Measurements from ENCODE around the gene CFAP92. TPM values are rescaled to one million over a fixed set of nuclear protein-coding genes. Genes with fewer than 3 reads are reported as not detected.

The CFAP92 gene
- total and polyA plus RNA-seq, 4 experiments from 2014 or later = 0.38 to 0.47 TPM; not detected in 2

DNA sequence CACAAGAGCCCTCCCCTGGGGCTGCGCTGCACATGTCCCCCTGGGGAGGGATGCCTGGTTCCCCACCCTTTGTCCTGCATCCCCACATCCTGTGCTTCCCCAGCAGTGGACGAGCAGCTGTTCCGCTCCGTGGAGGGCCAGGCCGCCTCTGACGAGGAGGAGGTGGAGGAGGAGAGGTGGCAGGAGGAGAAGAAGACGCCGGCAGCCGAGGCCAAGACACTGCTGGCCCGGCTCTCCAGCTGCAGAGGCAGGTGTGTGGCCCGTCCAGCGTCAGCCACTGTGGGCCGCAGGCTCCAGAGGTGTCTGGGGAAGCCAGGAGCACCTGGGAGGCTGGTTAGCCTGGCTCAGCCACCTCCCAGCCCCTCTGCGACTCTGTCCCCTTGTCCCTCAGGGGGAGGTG is 38.8 kb upstream of the CFAP92 start:
- CTCF ChIA-PET (ENCODE audit: partially characterized antibody) = interaction anchor here (3.6 to 3.7 kb wide), 2 partner anchors 16 to 20 kb away, joined by 23 to 25 read pairs; no protein-coding TSS in a partner anchor
- H3K27me3 Mint-ChIP-seq = peaks cover 0 to 1% of the 10 kb centered on the region in 2 donors

DNA sequence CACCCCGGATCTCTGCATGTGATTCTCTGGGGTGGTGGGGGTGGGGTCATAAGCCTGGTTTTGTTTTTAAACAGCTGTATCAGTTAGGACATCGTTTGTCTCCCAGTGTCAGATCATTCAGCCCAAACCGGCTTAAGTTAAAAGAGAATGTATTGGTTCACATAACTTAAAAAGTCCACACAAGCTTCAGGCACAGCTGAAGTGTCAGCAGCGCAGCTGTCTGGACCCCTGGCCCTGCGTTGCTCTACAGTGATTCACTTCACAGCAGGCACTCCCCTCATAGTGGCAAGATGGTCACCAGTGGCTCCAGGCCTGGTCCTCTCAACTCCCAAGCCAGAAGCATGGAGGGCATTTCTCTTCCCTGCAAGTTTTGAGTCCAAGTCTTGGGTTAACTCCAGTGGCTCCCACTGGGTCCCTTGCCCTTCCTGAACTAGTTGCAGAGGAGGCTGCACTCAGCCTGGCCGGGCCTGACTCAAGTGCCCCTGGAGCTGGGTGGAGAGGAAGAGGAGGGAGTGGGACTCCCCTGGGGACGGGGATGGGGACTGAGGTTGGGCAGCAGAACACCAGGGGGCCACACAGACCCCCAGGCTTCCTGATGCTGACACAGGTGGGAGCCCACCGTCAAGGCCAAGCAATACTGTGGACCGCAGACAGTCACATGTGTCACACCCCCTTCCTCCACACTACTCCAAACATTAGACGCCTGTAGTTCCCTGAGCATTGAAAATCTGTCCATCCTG is 37.8 kb upstream of the CFAP92 start:
- ChIA-PET CTCF (ENCODE audit: partially characterized antibody) (interaction anchor here (3.6 to 3.7 kb wide), 2 partner anchors 15 to 21 kb away, joined by 23 to 25 read pairs; no protein-coding TSS in a partner anchor), POLR2A (ENCODE audit: partially characterized antibody) (no interaction called here)
- Mint-ChIP-seq H3K36me3 (no peaks in the 10 kb centered on the region), H3K27me3 (no peaks in the 10 kb centered on the region), H3K27ac (peak overlapping the region in 1 of 7 donors; percentile 18), H3K4me3 (no peak overlapping the region), H3K4me1 (peaks cover 5 to 21% (median 13%) of the 10 kb centered on the region in 4 donors), H3K9me3 (peaks cover 0 to 2% (median 0%) of the 10 kb centered on the region in 8 donors)
- DNase-seq = no peak
- Histone ChIP-seq H3K4me3 (ENCODE audit: low read length in 2 of 2) (no peak overlapping the region), H3K36me3 (ENCODE audit: insufficient read depth, low read length) (no peaks in the 10 kb centered on the region), H3K27ac (ENCODE audit: low read depth, low read length) (no peak overlapping the region), H3K9me3 (ENCODE audit: control insufficient read depth in 1 of 2, low read length in 2 of 2) (no peaks in the 10 kb centered on the region), H3K27me3 (ENCODE audit: insufficient read depth, low read length) (no peaks in the 10 kb centered on the region), H3K4me1 (ENCODE audit: insufficient read depth, low read length) (peaks cover 17% of the 10 kb centered on the region)
- intact Hi-C loops (cut with micrococcal nuclease) = no loop called here

More for the DNA sequence above, 38.8 kb upstream of the CFAP92 start:
- no peaks in the 10 kb centered on the region for H3K36me3 Mint-ChIP-seq
- no peak overlapping the region for H3K27ac Mint-ChIP-seq
- Histone ChIP-seq H3K27ac (ENCODE audit: low read depth, low read length) (no peak overlapping the region), H3K27me3 (ENCODE audit: insufficient read depth, low read length) (no peaks in the 10 kb centered on the region), H3K36me3 (ENCODE audit: insufficient read depth, low read length) (no peaks in the 10 kb centered on the region), H3K9me3 (ENCODE audit: control insufficient read depth in 1 of 2, low read length in 2 of 2) (no peaks in the 10 kb centered on the region), H3K4me3 (ENCODE audit: low read length in 2 of 2) (no peak overlapping the region), H3K4me1 (ENCODE audit: insufficient read depth, low read length) (peaks cover 9% of the 10 kb centered on the region)
- H3K4me3 Mint-ChIP-seq = no peak overlapping the region
- peaks cover 3 to 16% (median 9%) of the 10 kb centered on the region in 4 donors for H3K4me1 Mint-ChIP-seq
- POLR2A ChIA-PET (ENCODE audit: partially characterized antibody) = no interaction called here
- peaks cover 0 to 2% (median 0%) of the 10 kb centered on the region in 8 donors for H3K9me3 Mint-ChIP-seq
- no peak for DNase-seq
- intact Hi-C loops (cut with micrococcal nuclease) = no loop called here

DNA sequence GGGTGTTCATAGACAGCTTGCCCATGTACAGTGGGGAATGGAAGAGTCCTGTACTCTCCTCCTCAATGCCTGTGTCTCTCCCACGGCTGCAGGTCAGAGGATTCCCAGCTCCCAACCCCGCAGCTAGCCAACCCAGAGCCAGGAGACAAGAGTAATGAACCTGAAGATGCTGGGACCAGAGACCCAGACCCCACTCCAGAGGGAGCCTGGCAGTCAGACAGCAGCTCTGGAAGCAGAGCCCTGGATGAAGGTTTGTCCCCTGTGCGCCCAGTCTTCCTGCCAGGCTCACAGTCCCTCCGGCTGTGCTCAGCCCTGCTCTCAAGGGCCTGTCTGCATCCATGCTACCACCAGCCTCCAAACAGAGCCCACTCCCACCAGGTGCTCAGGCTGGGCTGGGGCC is 36.7 kb upstream of the CFAP92 start:
- H3K4me1 Mint-ChIP-seq = peaks cover 7 to 20% (median 17%) of the 10 kb centered on the region in 4 donors
- peaks cover 0 to 2% (median 0%) of the 10 kb centered on the region in 8 donors for H3K9me3 Mint-ChIP-seq
- H3K4me1 ChIP-seq (ENCODE audit: insufficient read depth, low read length) = peaks cover 18% of the 10 kb centered on the region
- H3K4me3 ChIP-seq (ENCODE audit: low read length in 2 of 2) = no peak overlapping the region
- ChIA-PET POLR2A (ENCODE audit: partially characterized antibody) (interaction anchor here (2.0 kb wide), 1 partner anchor 14 kb away, joined by 8 read pairs; no protein-coding TSS in a partner anchor), CTCF (ENCODE audit: partially characterized antibody) (interaction anchor here (1.1 to 3.7 kb wide), 5 partner anchors 14 to 215 kb away, joined by 3 to 25 read pairs (median 6); no protein-coding TSS in a partner anchor)
- intact Hi-C loops (cut with micrococcal nuclease) = no loop called here
- H3K9me3 ChIP-seq (ENCODE audit: control insufficient read depth in 1 of 2, low read length in 2 of 2) = no peaks in the 10 kb centered on the region
- H3K36me3 Mint-ChIP-seq = no peaks in the 10 kb centered on the region
- no peak overlapping the region for H3K4me3 Mint-ChIP-seq
- no peak overlapping the region for H3K27ac Mint-ChIP-seq
- no peak overlapping the region for H3K27ac ChIP-seq (ENCODE audit: low read depth, low read length)
- H3K27me3 ChIP-seq (ENCODE audit: insufficient read depth, low read length) = no peaks in the 10 kb centered on the region
- DNase-seq = no peak
- H3K36me3 ChIP-seq (ENCODE audit: insufficient read depth, low read length) = no peaks in the 10 kb centered on the region
- no peaks in the 10 kb centered on the region for H3K27me3 Mint-ChIP-seq

DNA sequence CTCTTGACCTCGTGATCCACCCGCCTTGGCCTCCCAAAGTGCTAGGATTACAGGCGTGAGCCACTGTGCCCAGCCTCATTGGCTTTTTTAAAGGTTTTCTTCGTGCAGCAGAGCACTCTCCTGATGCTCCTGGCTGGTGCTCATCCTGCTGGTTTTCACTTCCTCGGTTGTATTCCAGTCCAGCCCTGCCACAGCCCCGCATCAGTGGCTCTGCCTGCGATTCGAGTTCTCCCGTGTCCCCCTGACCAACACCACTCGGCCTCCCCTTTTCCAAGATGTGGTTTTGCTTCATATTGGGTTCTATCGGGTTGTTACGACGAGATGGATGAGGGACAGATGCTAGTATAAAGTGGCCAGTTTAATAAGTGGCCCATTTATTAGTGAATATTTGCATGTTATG is 35.0 kb upstream of the CFAP92 start:
- Histone ChIP-seq H3K9me3 (ENCODE audit: control insufficient read depth in 1 of 2, low read length in 2 of 2) (no peaks in the 10 kb centered on the region), H3K27me3 (ENCODE audit: insufficient read depth, low read length) (no peaks in the 10 kb centered on the region), H3K36me3 (ENCODE audit: insufficient read depth, low read length) (no peaks in the 10 kb centered on the region), H3K27ac (ENCODE audit: low read depth, low read length) (no peak overlapping the region), H3K4me1 (ENCODE audit: insufficient read depth, low read length) (peaks cover 16% of the 10 kb centered on the region), H3K4me3 (ENCODE audit: low read length in 2 of 2) (no peak overlapping the region)
- intact Hi-C loops (cut with micrococcal nuclease) = loop anchor here (5.0 kb wide), 1 partner anchor 152 kb away; the partner anchor contains the start of gene ACAD9
- ChIA-PET CTCF (ENCODE audit: partially characterized antibody) (interaction anchor here (1.4 to 5.0 kb wide), 10 partner anchors 12 to 216 kb away, joined by 3 to 123 read pairs (median 22); partner anchors contain the start of gene CFAP92), POLR2A (ENCODE audit: partially characterized antibody) (interaction anchor here (2.0 to 4.3 kb wide), 2 partner anchors 12 to 14 kb away, joined by 8 to 150 read pairs; no protein-coding TSS in a partner anchor)
- peaks cover 0 to 2% (median 0%) of the 10 kb centered on the region in 8 donors for H3K9me3 Mint-ChIP-seq
- DNase-seq = no peak
- peak overlapping the region in 2 of 8 donors; percentile 30 to 35 for H3K4me3 Mint-ChIP-seq
- peak overlapping the region in 1 of 7 donors; percentile 42 for H3K27ac Mint-ChIP-seq
- peaks cover 10 to 25% (median 16%) of the 10 kb centered on the region in 4 donors for H3K4me1 Mint-ChIP-seq
- no peaks in the 10 kb centered on the region for H3K27me3 Mint-ChIP-seq
- no peaks in the 10 kb centered on the region for H3K36me3 Mint-ChIP-seq

DNA sequence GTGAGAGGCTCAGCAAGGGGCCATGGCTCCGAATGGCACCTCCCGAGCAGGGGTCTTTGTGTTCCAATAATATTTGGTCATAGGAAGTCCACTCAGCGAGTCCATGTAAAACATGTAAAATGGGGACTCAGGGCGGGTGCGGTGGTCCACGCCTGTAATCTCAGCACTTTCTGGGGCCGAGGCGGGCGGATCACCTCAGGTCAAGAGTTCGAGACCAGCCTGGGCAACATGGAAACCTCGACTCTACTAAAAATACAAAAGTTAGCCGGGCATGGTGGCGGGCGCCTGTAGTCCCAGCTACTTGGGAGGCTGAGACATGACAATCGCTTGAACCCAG is 33.6 kb upstream of the CFAP92 start:
- H3K36me3 Mint-ChIP-seq = no peaks in the 10 kb centered on the region
- H3K27me3 ChIP-seq (ENCODE audit: insufficient read depth, low read length) = no peaks in the 10 kb centered on the region
- peak overlapping the region in 2 of 8 donors; percentile 7 to 34 for H3K4me3 Mint-ChIP-seq
- peaks cover 10 to 25% (median 16%) of the 10 kb centered on the region in 4 donors for H3K4me1 Mint-ChIP-seq
- intact Hi-C loops (cut with micrococcal nuclease) = loop anchor here (1.0 to 5.0 kb wide), 9 partner anchors 11 to 251 kb away; partner anchors contain the start of genes ACAD9, CNBP, HMCES and ISY1
- peaks cover 16% of the 10 kb centered on the region for H3K4me1 ChIP-seq (ENCODE audit: insufficient read depth, low read length)
- no peaks in the 10 kb centered on the region for H3K9me3 Mint-ChIP-seq
- no peaks in the 10 kb centered on the region for H3K36me3 ChIP-seq (ENCODE audit: insufficient read depth, low read length)
- POLR2A ChIA-PET (ENCODE audit: partially characterized antibody) = interaction anchor here (0.6 to 4.3 kb wide), 23 partner anchors 9 to 904 kb away, joined by 3 to 150 read pairs (median 7); partner anchors contain the start of genes CFAP92, CNBP, COPG1 and IFT122
- CTCF ChIA-PET (ENCODE audit: partially characterized antibody) = interaction anchor here (1.0 to 5.0 kb wide), 20 partner anchors 8 to 222 kb away, joined by 3 to 123 read pairs (median 9); partner anchors contain the start of genes CFAP92 and COPG1
- H3K27ac Mint-ChIP-seq = peak overlapping the region in 1 of 7 donors; percentile 75
- H3K9me3 ChIP-seq (ENCODE audit: control insufficient read depth in 1 of 2, low read length in 2 of 2) = no peaks in the 10 kb centered on the region
- H3K4me3 ChIP-seq (ENCODE audit: low read length in 2 of 2) = peak overlapping the region; percentile 42 to 57
- no peaks in the 10 kb centered on the region for H3K27me3 Mint-ChIP-seq
- DNase-seq = no peak
- H3K27ac ChIP-seq (ENCODE audit: low read depth, low read length) = peak overlapping the region; percentile 55

DNA sequence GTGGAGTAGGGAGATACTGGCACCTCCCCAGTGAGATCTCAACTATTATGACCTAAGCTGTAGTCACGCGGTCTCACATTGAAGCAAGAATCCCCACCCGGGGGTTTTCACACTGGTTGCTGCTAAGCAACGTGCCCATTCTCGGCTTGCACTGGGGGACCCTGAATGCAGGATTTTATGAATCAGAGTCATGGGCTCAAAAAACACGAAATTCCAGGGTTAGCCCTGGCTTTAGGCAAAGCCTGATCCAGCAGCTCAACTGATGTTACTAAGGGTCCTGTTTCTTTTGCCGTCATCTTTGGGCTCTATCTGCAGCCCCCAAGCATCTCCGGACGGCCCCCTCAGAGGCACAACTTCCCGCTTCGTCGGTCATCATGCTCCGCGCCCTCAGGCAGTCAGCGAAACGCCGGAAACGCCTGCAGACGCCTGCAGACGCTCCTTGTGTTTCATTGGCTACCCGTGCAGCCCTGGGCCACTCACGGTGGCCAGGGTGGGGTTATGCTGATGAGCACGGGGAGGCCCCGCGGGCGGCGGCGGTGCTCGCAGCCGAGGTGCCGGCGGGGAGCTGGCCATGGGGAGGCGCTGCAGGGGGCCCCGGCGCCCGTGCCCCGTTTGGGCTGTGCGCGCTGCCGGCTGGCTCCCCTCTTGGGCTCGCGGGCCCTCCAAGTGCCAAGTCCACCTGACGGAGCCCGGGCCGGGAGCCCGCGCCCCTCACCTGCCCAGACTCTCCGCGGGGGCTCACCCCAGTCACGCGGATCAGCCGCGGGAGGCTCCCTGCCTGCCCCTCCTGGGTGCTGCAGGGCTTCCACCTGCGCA is 33.1 kb upstream of the CFAP92 start:
- no peaks in the 10 kb centered on the region for H3K36me3 ChIP-seq (ENCODE audit: insufficient read depth, low read length)
- ChIA-PET POLR2A (ENCODE audit: partially characterized antibody) (interaction anchor here (0.6 to 4.3 kb wide), 27 partner anchors 10 to 903 kb away, joined by 3 to 150 read pairs (median 5); partner anchors contain the start of genes ACAD9, CFAP92, CNBP and COPG1), CTCF (ENCODE audit: partially characterized antibody) (interaction anchor here (0.8 to 5.0 kb wide), 24 partner anchors 8 to 289 kb away, joined by 3 to 123 read pairs (median 8); partner anchors contain the start of genes CFAP92 and COPG1)
- Mint-ChIP-seq H3K36me3 (no peaks in the 10 kb centered on the region), H3K4me3 (peak overlapping the region; percentile 76 to 88 (median 85)), H3K27ac (peak overlapping the region; percentile 91 to 97 (median 97)), H3K27me3 (no peaks in the 10 kb centered on the region), H3K4me1 (peaks cover 10 to 25% (median 16%) of the 10 kb centered on the region in 4 donors), H3K9me3 (no peaks in the 10 kb centered on the region)
- intact Hi-C loops (cut with micrococcal nuclease) = loop anchor here (1.0 to 5.0 kb wide), 9 partner anchors 11 to 251 kb away; partner anchors contain the start of genes ACAD9, CNBP, HMCES and ISY1
- peak; percentile 91 to 95 (median 94) for DNase-seq
- H3K27ac ChIP-seq (ENCODE audit: low read depth, low read length) = peak overlapping the region; percentile 55
- H3K9me3 ChIP-seq (ENCODE audit: control insufficient read depth in 1 of 2, low read length in 2 of 2) = no peaks in the 10 kb centered on the region
- H3K27me3 ChIP-seq (ENCODE audit: insufficient read depth, low read length) = no peaks in the 10 kb centered on the region
- H3K4me1 ChIP-seq (ENCODE audit: insufficient read depth, low read length) = peaks cover 16% of the 10 kb centered on the region
- H3K4me3 ChIP-seq (ENCODE audit: low read length in 2 of 2) = peak overlapping the region; percentile 42 to 57
